ENCODE results near the gene DPP7. TPM values are rescaled to one million over a fixed set of nuclear protein-coding genes. Genes with fewer than 3 reads are reported as not detected.

Gene DPP7
- total and polyA plus RNA-seq, 12 donors = 91.4 to 677 (median 125) TPM

DNA sequence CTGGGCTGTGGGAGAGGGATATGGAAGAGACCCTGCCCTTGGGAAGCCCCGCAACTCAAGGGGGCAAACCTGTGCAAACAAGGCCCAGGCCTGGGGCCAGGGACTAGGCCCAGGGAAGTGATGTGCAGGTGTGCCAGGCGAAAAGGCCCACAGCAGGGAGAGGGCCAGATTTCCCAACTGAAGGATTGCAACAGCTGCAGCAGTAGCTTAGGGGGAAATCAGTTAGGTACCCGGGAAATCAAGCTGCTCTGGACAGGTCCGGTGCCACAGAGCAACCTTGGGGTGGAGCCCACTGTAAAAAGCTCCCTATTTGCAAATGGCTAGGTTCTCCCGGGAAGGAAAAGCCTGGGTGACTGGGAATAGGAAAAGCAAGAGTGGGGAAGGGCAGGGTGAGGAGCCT, 34.8 kb upstream of the DPP7 start:
- H3K4me1 ChIP-seq = no peaks in the 10 kb centered on the region
- peaks cover 0 to 50% (median 31%) of the 10 kb centered on the region in 7 donors for H3K27me3 ChIP-seq
- DNase-seq (no peak), ATAC-seq (no peak)
- H3K9me3 ChIP-seq = no peaks in the 10 kb centered on the region
- intact Hi-C loops (cut with DNase I) = no loop called here
- no peak overlapping the region for H3K27ac ChIP-seq
- H3K36me3 ChIP-seq = no peaks in the 10 kb centered on the region
- 85 to 86% methylated on average over 5 of the region's 5 CpGs for WGBS, 2 donors
- TF ChIP-seq, protein P1, sequence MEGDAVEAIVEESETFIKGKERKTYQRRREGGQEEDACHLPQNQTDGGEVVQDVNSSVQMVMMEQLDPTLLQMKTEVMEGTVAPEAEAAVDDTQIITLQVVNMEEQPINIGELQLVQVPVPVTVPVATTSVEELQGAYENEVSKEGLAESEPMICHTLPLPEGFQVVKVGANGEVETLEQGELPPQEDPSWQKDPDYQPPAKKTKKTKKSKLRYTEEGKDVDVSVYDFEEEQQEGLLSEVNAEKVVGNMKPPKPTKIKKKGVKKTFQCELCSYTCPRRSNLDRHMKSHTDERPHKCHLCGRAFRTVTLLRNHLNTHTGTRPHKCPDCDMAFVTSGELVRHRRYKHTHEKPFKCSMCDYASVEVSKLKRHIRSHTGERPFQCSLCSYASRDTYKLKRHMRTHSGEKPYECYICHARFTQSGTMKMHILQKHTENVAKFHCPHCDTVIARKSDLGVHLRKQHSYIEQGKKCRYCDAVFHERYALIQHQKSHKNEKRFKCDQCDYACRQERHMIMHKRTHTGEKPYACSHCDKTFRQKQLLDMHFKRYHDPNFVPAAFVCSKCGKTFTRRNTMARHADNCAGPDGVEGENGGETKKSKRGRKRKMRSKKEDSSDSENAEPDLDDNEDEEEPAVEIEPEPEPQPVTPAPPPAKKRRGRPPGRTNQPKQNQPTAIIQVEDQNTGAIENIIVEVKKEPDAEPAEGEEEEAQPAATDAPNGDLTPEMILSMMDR (IDR thresholded peaks at IDR 0.05) = no peak
- no peak overlapping the region for H3K4me3 ChIP-seq

DNA sequence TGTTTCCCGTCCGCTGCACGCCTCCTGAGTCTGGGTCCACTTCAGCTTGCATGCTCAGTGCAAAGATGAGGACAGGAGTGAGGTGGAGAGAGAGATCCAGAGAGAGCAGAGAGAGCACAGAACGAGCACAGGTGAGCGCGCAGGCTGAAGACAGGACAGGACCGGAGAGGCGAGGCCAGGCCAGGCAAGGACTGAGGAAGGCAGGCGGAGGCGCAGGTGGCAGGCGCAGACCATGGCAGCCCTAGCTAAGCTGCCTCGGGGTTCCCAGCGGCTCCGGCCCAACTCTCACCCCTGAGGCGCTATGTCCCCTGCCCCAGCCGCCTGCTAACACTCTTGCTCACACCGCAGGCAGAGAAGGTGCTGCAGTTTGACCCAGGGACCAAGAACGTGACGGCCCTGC, 34.1 kb upstream of the DPP7 start:
- peaks cover 2 to 55% (median 33%) of the 10 kb centered on the region in 7 donors for H3K27me3 ChIP-seq
- TF ChIP-seq, protein P1 (IDR thresholded peaks at IDR 0.05) = no peak

DNA sequence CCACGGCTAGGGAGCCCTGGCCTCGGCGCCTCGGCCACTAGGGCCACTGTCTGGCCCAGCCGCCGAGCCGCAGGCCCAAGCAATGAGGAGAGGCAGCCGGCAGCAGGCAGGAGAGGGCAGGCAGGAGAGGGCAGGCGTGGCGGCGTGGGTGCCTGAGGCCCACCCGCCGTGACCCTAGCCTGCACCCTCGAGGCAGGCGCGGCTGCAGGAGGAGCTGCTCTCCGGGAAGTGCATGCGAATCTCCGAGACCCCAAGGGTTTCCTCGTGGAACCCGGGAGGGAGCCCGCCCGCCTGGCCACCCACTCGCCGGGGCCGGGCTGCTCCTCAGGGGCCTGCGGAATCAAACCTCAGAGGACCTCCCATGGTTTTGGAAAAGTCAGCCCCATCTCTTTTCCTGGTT, 33.7 kb upstream of the DPP7 start:
- no peaks in the 10 kb centered on the region for H3K9me3 ChIP-seq
- peaks cover 4 to 55% (median 36%) of the 10 kb centered on the region in 7 donors for H3K27me3 ChIP-seq
- DNase-seq = no peak
- intact Hi-C loops (cut with DNase I) = no loop called here
- no peaks in the 10 kb centered on the region for H3K4me1 ChIP-seq
- H3K4me3 ChIP-seq = no peak overlapping the region
- ATAC-seq = no peak
- WGBS, 2 donors = 72 to 74% methylated on average over 27 of the region's 27 CpGs
- TF ChIP-seq, protein P1 (IDR thresholded peaks at IDR 0.05) = no peak
- no peaks in the 10 kb centered on the region for H3K36me3 ChIP-seq
- no peak overlapping the region for H3K27ac ChIP-seq

More for the DNA sequence above, 34.1 kb upstream of the DPP7 start:
- no peaks in the 10 kb centered on the region for H3K9me3 ChIP-seq
- ATAC-seq = no peak
- intact Hi-C loops (cut with DNase I) = no loop called here
- no peak for DNase-seq
- H3K4me1 ChIP-seq = no peaks in the 10 kb centered on the region
- WGBS, 2 donors = 80 to 85% methylated on average over 19 of the region's 19 CpGs
- no peaks in the 10 kb centered on the region for H3K36me3 ChIP-seq
- no peak overlapping the region for H3K4me3 ChIP-seq
- no peak overlapping the region for H3K27ac ChIP-seq

DNA sequence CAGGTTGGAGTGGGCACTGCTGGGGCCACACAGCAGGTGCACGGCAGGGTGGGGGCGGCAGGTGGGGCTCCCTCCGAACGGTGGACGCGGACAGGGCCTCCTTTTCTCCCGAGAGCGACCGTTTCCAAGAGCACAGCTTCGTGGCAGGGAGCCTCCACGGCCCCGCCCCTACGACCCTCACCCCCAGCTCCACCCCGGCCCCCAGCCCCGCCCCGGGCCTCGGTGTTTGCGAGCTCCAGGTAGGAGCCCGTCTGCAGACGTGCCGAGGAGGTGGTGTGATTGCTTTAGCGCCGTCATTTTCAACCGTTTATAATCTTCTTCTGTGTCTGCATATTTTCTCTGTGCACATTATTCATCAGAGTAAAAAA, 33.2 kb upstream of the DPP7 start:
- Histone ChIP-seq H3K27me3 (peaks cover 4 to 58% (median 40%) of the 10 kb centered on the region in 7 donors), H3K4me1 (no peaks in the 10 kb centered on the region), H3K27ac (no peak overlapping the region), H3K9me3 (no peaks in the 10 kb centered on the region), H3K4me3 (no peak overlapping the region), H3K36me3 (no peaks in the 10 kb centered on the region)
- ATAC-seq = no peak
- intact Hi-C loops (cut with DNase I) = no loop called here
- WGBS, 2 donors = 31 to 39% methylated on average over 20 to 24 of the region's 24 CpGs
- DNase-seq = no peak
- TF ChIP-seq, protein P1 (IDR thresholded peaks at IDR 0.05) = no peak

All from heart right ventricle (tissue), 16 donors.